Caco-2 (cell line): ENCODE results near the gene MEP1B. TPM values are rescaled to one million over a fixed set of nuclear protein-coding genes. Genes with fewer than 3 reads are reported as not detected.

Source experiments
- BruUV-seq: library from RNA; stranded (reverse); fragments of 400-500 nt; replicated peaks from 2 replicates; lab custom pipeline; 2021; lab: Mats Ljungman, UMichigan
- CTCF ChIA-PET: fragments of 300-600 bp; sonication (Branson Sonifier 250); formaldehyde crosslinking; loops from one replicate; lab custom pipeline; 2022; ENCODE audit warnings: antibody characterized with exemption; lab: Charles Lee
- POLR2A ChIA-PET: fragments of 300-600 bp; sonication (Branson Sonifier 250); formaldehyde crosslinking; loops from one replicate; lab custom pipeline; 2022; ENCODE audit warnings: antibody characterized with exemption; lab: Charles Lee
- DNase-seq, 2 experiments: peaks; one replicate each; pipeline versions ENCODE4 v3.0.0 to v3.0.0-alpha.2; 2020 to 2022
- H3K27me3 ChIP-seq: replicated peaks from 2 replicates; pipeline ENCODE4 v1.6.0; 2011; ENCODE audit warnings: low read length; ENCODE audit not compliant: control insufficient read depth, insufficient read depth
- H3K36me3 ChIP-seq: 2 replicates; pipeline ENCODE4 v1.5.1; 2011; ENCODE audit warnings: low read length; ENCODE audit not compliant: control insufficient read depth, insufficient read depth
- H3K4me1 ChIP-seq: fragments of 250-450 bp; sonication (Bioruptor Pico); 2 replicates; pipeline ENCODE4 v1.5.1; 2020; ENCODE audit warnings: mild to moderate bottlenecking
- H3K4me3 ChIP-seq: 2 replicates; pipeline ENCODE4 v1.5.1; 2011; ENCODE audit warnings: low read depth, mild to moderate bottlenecking, control low read depth, low read length
- H3K9me3 ChIP-seq: fragments of 250-450 bp; sonication (Bioruptor Pico); 2 replicates; pipeline ENCODE4 v1.5.1; 2020; ENCODE audit warnings: mild to moderate bottlenecking, moderate library complexity
- H3K27ac Mint-ChIP-seq: one replicate; pipeline ENCODE4 v1.8.0; 2022; ENCODE audit warnings: mixed read lengths; ENCODE audit not compliant: unreplicated experiment
- H3K27me3 Mint-ChIP-seq: one replicate; pipeline ENCODE4 v1.8.0; 2022; ENCODE audit warnings: mixed read lengths; ENCODE audit not compliant: insufficient read depth, unreplicated experiment
- H3K36me3 Mint-ChIP-seq: one replicate; pipeline ENCODE4 v1.8.0; 2022; ENCODE audit warnings: mild to moderate bottlenecking, mixed read lengths; ENCODE audit not compliant: insufficient read depth, unreplicated experiment
- H3K4me1 Mint-ChIP-seq: one replicate; pipeline ENCODE4 v1.8.0; 2022; ENCODE audit warnings: low read depth, mixed read lengths; ENCODE audit not compliant: unreplicated experiment
- H3K4me3 Mint-ChIP-seq: one replicate; pipeline ENCODE4 v1.8.0; 2022; ENCODE audit warnings: mild to moderate bottlenecking, moderate library complexity, mixed read lengths; ENCODE audit not compliant: unreplicated experiment
- H3K9me3 Mint-ChIP-seq: one replicate; pipeline ENCODE4 v1.8.0; 2022; ENCODE audit warnings: mixed read lengths; ENCODE audit not compliant: unreplicated experiment
- intact Hi-C: fragments of 100-400 bp; cut with micrococcal nuclease; formaldehyde crosslinking; loops from one replicate; pipeline ENCODE4 v1.10.0; 2022; ENCODE audit not compliant: unreplicated experiment
- total RNA-seq: library from RNA; stranded (reverse); gene quantifications from 2 replicates; pipeline ENCODE4 v1.2.3, GENCODE V29; 2022
- TF ChIP-seq, protein P1 (sequence below), 2 experiments: fragments of 200-600 bp in 1 of 2; IDR thresholded peaks; 1 replicate in 1 of 2; 2 replicates in 1 of 2; pipeline versions ENCODE4 v1.5.1 to v1.8.0; 2011 to 2022; ENCODE audit warnings: antibody characterized with exemption in 1 of 2, control low read depth in 1 of 2, inconsistent platforms in 1 of 2, low read depth in 1 of 2, low read length in 1 of 2, mild to moderate bottlenecking in 1 of 2, moderate library complexity in 1 of 2; ENCODE audit not compliant: insufficient read depth in 1 of 2, severe bottlenecking in 1 of 2, unreplicated experiment in 1 of 2

MEP1B gene
- total RNA-seq, 1 experiment from 2014 or later = not detected

DNA sequence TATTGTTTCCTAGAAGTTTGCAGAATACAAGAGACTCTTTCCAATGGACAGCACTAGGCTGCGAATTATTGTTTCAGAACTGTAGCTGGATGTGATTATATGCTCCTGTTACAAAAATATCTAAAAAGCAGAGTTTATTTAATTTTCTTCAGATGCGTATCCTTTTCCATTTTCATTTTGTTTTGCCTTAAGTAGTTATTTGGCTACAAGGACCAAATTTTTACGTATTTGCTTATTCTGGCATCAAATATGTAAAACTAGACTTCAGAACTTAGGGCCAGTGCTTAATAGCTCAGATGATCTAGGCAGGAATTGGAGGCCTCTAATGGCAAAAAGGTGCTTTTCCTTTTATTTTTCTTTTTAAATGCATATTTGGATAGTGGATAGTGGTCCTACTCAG lies 18.7 kb downstream of the MEP1B start:
- H3K4me3 ChIP-seq = no peak overlapping the region
- BruUV-seq = no TSS peak
- no peak for DNase-seq
- TF ChIP-seq, protein P1, sequence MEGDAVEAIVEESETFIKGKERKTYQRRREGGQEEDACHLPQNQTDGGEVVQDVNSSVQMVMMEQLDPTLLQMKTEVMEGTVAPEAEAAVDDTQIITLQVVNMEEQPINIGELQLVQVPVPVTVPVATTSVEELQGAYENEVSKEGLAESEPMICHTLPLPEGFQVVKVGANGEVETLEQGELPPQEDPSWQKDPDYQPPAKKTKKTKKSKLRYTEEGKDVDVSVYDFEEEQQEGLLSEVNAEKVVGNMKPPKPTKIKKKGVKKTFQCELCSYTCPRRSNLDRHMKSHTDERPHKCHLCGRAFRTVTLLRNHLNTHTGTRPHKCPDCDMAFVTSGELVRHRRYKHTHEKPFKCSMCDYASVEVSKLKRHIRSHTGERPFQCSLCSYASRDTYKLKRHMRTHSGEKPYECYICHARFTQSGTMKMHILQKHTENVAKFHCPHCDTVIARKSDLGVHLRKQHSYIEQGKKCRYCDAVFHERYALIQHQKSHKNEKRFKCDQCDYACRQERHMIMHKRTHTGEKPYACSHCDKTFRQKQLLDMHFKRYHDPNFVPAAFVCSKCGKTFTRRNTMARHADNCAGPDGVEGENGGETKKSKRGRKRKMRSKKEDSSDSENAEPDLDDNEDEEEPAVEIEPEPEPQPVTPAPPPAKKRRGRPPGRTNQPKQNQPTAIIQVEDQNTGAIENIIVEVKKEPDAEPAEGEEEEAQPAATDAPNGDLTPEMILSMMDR (IDR thresholded peaks at IDR 0.05; ENCODE audit: insufficient read depth in 1 of 2, low read depth in 1 of 2, low read length in 1 of 2, severe bottlenecking in 1 of 2, unreplicated experiment in 1 of 2) = no peak
- Mint-ChIP-seq H3K27me3 (peaks cover 2% of the 10 kb centered on the region), H3K4me1 (no peaks in the 10 kb centered on the region), H3K36me3 (no peaks in the 10 kb centered on the region), H3K9me3 (no peaks in the 10 kb centered on the region), H3K4me3 (no peak overlapping the region), H3K27ac (no peak overlapping the region)
- no peaks in the 10 kb centered on the region for H3K27me3 ChIP-seq
- POLR2A ChIA-PET = no interaction called here
- no peaks in the 10 kb centered on the region for H3K36me3 ChIP-seq
- H3K4me1 ChIP-seq = no peaks in the 10 kb centered on the region
- no peaks in the 10 kb centered on the region for H3K9me3 ChIP-seq
- CTCF ChIA-PET = no interaction called here
- intact Hi-C loops = no loop called here

DNA sequence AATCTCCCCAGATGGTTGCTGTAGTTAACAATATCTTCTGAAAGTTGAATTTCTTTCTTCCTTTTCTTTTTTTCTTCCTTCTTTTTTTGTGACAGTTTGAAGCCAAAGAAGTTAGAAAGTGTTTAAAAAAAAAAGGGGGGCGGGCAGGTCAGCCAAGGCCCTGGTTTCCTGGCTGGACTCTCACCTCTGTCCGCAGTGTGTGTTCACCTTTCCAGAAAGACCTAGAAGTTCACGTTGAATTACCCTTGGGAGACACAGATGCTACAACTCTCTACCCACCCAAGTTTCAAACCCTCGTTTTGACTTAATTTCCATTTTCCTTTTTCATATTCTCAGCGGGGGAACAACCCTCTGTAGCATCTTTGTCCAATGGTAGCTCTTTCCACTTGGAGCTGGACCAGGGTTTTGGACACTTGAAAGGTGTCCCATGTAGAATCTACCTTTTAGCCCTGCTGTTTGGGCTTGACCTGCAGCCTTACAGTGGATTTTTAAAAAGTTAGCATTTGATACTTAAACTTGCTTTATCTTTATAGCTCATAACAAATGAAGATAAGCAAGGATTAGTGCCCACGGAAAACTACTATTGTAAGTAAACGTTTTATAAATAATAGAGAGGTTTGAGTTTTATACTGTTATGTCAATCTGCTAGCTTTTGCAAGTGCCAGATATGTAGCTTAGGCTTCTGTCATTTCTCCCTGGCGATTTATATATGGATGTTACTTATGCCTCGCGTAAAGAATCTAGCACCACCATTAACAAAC lies 20.0 kb downstream of the MEP1B start:
- DNase-seq = no peak
- Histone ChIP-seq H3K27me3 (no peaks in the 10 kb centered on the region), H3K36me3 (no peaks in the 10 kb centered on the region), H3K4me1 (no peaks in the 10 kb centered on the region), H3K9me3 (no peaks in the 10 kb centered on the region), H3K4me3 (no peak overlapping the region)
- TF ChIP-seq, protein P1 (IDR thresholded peaks at IDR 0.05; ENCODE audit: insufficient read depth in 1 of 2, low read depth in 1 of 2, low read length in 1 of 2, severe bottlenecking in 1 of 2, unreplicated experiment in 1 of 2) = no peak
- BruUV-seq = no TSS peak
- intact Hi-C loops = no loop called here
- H3K9me3 Mint-ChIP-seq = no peaks in the 10 kb centered on the region
- H3K4me1 Mint-ChIP-seq = no peaks in the 10 kb centered on the region
- no peaks in the 10 kb centered on the region for H3K36me3 Mint-ChIP-seq
- no peak overlapping the region for H3K4me3 Mint-ChIP-seq
- no peak overlapping the region for H3K27ac Mint-ChIP-seq
- ChIA-PET POLR2A (no interaction called here), CTCF (interaction anchor here (0.6 kb wide), 1 partner anchor 366 kb away, joined by 3 read pairs; no protein-coding TSS in a partner anchor)
- H3K27me3 Mint-ChIP-seq = peaks cover 2% of the 10 kb centered on the region

DNA sequence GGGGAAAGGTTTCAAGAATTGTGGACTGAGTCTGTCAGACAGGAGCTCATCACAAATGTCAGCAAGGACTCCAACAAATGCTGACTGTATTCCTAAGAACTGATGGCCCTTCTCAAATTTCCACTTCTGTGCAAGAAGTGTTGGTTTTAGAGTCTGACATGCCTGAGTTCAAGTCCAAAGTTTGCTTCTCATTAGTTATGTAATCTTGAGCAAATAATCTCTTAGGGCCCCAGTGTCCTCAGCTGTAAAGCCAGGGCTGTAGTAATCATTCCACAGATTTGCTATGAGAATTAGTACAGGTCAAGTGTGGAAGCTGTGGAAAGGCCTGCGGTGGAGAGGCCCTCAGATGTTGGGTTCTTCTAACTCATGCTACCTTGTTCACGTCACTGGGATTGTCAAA lies 23.9 kb downstream of the MEP1B start:
- no peak overlapping the region for H3K4me3 Mint-ChIP-seq
- no peaks in the 10 kb centered on the region for H3K9me3 ChIP-seq
- no peaks in the 10 kb centered on the region for H3K4me1 Mint-ChIP-seq
- H3K36me3 Mint-ChIP-seq = no peaks in the 10 kb centered on the region
- H3K27me3 Mint-ChIP-seq = no peaks in the 10 kb centered on the region
- intact Hi-C loops = loop anchor here (2.0 kb wide), 1 partner anchor 55 kb away; no protein-coding TSS in a partner anchor
- POLR2A ChIA-PET = no interaction called here
- no peak overlapping the region for H3K27ac Mint-ChIP-seq
- no peaks in the 10 kb centered on the region for H3K4me1 ChIP-seq
- H3K9me3 Mint-ChIP-seq = no peaks in the 10 kb centered on the region
- CTCF ChIA-PET = interaction anchor here (1.3 kb wide), 1 partner anchor 56 kb away, joined by 3 read pairs; no protein-coding TSS in a partner anchor
- peak in 1 of 2 experiments; percentile 1 for DNase-seq
- H3K36me3 ChIP-seq = no peaks in the 10 kb centered on the region
- H3K4me3 ChIP-seq = no peak overlapping the region
- H3K27me3 ChIP-seq = no peaks in the 10 kb centered on the region
- no TSS peak for BruUV-seq
- TF ChIP-seq, protein P1 (IDR thresholded peaks at IDR 0.05; ENCODE audit: insufficient read depth in 1 of 2, low read depth in 1 of 2, low read length in 1 of 2, severe bottlenecking in 1 of 2, unreplicated experiment in 1 of 2) = no peak
